ENCODE measurements around the gene KCNQ1.

DNA sequence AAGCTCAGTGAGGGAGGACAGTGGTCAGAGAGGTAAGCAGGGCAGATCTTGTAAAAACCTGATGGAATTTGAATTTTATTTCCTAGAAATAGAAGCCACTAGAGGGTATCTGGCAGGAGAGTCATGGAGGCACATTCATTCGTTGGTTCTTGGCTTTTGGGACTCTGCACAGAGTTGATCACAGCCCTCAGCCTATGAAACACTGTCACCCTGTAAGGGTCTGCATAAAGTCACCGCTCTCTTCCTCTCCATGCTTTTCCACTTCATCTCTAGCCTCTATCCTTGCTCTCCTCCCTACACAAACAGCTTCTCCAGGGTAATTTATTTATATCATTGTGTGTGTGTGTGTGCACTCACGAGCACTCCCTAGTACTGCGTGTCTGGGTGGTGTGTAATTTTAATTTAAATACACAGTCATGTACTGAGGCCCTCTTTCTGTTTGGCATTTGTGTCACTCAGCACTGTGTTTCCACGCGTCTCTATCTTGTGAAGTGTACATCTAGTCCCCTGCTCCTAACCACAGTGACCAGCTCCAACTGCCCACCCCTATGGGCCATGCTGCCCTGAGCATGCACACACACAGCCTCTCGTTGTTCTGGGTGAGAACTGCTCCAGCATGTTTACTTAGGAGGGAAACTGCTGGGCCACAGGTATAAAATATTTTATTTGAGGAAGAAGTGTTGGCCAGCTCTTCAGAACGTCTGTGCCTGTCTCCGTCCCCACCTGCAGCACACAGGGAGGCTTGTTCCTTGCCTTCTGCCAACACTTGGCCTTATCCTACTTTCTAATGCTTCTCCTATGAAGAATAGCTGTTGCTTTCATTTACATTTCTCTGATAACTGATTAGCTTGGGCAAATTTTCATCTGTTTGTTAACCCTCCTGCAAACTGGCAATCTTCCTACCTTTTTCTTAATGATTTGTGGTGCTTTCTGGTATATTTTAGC lies 250.5 kb downstream of the KCNQ1 start:
- TF ChIP-seq, protein P1, sequence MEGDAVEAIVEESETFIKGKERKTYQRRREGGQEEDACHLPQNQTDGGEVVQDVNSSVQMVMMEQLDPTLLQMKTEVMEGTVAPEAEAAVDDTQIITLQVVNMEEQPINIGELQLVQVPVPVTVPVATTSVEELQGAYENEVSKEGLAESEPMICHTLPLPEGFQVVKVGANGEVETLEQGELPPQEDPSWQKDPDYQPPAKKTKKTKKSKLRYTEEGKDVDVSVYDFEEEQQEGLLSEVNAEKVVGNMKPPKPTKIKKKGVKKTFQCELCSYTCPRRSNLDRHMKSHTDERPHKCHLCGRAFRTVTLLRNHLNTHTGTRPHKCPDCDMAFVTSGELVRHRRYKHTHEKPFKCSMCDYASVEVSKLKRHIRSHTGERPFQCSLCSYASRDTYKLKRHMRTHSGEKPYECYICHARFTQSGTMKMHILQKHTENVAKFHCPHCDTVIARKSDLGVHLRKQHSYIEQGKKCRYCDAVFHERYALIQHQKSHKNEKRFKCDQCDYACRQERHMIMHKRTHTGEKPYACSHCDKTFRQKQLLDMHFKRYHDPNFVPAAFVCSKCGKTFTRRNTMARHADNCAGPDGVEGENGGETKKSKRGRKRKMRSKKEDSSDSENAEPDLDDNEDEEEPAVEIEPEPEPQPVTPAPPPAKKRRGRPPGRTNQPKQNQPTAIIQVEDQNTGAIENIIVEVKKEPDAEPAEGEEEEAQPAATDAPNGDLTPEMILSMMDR (IDR thresholded peaks at IDR 0.05; ENCODE audit: borderline replicate concordance, extremely low read depth, low read length, poor library complexity, severe bottlenecking) = no peak
- no peak for TF ChIP-seq EZH2 (IDR thresholded peaks at IDR 0.05; ENCODE audit: borderline replicate concordance, low read depth, low read length, severe bottlenecking)
